EL (cell line): ENCODE results near the gene UTP18.
"Not testable (repeated sequence)": the region's sequence is repeated elsewhere in the genome, so short reads cannot be mapped to it uniquely, and the experiment has no call there.

Experiments
- DNase-seq: peaks from one replicate; pipeline ENCODE4 v3.0.0-alpha.2; 2016

UTP18 gene

GRCh38 chr17:51260237-51261023 lies at the start of gene UTP18:
TSS of gene UTP18 (plus strand) at chr17:51260546. CDS start at chr17:51260585, 39 bp downstream.
- peak; percentile 98 for DNase-seq

- DNase-seq, result no peak
Observed at GRCh38 chr17:51214920-51215319, 45.4 kb upstream of the UTP18 start.

DNA sequence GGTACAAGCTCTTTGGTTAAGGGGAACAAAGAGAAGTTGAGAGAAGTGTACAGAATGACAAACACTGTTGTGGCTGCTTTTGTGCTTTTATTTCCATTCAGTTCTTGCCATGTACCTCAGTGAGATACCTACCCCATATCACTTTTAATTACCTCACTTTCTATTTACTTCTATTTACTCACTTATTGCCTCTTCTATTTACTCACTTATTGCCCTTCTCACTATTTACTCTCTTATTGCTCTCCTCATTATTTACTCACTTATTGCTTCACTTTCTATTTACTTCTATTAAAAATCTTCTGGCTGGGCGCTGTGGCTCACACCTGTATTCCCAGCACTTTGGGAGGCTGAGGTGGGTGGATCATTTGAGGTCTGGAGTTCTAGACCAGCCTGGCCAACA lies 42.4 kb upstream of the UTP18 start:
- no peak for DNase-seq

DNA sequence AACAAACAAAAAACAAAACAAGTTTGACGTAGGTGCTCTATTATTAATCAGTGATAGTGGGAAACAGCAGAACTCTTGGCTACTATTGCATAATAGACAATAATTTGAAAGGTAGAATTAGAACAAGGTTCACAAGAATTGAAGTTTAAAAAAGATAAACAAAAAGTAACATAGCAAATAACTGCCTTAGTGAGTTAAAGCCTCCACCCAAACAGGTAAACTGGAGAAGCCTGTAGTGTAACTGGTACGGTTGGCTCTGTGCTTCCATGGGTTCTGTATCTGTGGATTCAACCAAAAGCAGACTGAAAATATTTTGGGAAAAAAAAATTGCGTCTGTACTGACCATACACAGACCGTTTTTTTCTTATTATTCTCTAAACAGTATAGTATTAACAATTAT lies 39.0 kb upstream of the UTP18 start:
- no peak for DNase-seq

DNA sequence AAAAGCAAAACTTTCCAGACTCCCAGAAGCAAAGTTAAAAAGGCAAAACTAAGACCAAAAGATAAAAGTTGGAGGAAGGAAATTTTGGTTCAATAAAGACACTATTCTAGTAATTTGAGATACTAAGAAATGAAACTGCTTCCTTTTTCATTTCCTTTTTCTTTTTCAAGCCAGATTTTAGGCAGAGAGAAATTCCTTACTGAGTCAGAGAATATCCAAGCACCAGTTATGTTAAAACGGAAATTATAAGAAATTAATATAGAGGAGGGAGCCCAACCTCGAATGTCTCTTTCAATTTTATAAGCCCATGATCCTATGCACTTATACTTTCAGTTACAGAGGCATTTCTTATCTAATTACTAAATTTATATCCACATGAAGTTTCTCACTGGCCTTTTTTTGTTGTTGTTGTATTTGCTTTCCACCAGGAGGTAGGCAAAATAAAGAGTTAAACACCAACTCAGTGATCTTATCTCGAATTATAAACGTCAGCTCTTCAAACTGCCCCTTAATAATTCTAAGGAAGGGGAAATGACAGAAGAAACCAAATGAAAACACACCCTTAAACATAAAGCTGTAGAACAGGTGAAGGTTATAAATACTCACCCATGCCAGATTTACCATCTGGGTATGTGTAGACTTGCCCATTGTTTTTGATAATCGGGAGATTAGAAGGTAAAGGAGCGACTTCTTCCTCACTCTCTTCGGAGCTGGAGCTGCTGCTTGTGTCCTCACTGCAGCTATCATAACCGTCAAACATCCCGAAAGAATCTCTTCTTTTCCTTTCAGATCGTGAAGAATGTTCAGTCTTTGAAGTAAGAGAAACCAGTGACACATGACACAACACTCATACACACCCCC lies 35.7 kb upstream of the UTP18 start:
- no peak for DNase-seq

GRCh38 chr17:51225523-51225922 lies 34.8 kb upstream of the UTP18 start:
- DNase-seq, result not testable (repeated sequence)

DNA sequence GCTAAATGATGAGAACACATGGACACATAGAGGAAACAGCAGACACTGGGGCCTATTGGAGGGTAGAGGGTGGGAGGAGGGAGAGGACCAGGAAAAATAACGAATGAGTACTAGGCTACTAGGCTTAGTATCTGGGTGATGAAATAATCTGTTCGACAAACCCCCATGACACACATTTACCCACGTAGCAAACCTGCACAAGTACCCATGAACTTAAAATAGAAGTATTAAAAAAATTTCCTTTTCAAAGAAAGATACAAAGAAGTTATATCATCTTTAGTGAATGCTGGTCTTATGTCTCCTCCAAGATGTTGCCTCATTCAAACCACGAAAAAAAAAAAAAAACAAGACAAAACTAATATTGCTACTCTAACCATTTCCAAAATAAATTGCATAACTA lies 32.2 kb upstream of the UTP18 start:
- DNase-seq, result peak; percentile 14

DNA sequence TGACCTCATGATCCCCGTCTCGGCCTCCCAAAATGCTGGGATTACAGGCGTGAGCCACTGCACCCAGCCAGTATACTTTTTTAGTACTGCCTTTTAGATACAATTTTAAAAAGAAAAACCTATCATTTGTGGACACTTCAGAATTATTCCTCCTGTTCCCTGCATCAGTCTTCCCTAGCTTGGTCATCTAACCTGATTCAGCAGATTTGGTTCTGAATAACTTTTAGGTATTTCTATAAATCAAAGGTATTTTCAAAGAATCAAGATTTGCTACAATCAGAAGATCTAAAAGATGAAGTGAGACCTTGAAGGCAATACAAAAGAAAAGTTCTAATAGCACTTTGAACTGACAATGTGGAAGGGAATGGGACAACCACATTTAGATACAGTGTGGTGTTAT lies 30.5 kb upstream of the UTP18 start:
- no peak for DNase-seq

- no peak for DNase-seq
Observed at GRCh38 chr17:51230306-51230705, 30.0 kb upstream of the UTP18 start.

DNA sequence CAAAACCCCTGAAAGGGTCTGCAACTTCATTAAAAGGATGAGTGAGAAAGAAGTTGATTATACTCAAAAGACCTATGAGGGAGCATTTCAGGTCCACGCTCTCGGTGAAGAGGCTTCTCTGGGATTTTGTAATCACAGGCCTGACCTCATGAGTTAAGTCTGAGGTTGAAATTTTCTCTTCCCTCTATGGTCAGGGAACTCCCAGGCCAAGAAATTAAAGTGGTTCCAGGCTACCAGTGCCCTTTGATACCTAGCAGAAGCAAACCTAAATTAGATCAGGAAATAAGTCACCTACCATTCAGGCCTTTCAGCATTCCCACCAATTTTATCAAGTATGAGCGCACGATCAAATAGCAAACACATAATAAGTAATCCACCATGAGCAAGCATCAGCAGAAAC lies 28.3 kb upstream of the UTP18 start:
- DNase-seq, result no peak

GRCh38 chr17:51234162-51234561 lies 26.2 kb upstream of the UTP18 start:
- no peak for DNase-seq

DNA sequence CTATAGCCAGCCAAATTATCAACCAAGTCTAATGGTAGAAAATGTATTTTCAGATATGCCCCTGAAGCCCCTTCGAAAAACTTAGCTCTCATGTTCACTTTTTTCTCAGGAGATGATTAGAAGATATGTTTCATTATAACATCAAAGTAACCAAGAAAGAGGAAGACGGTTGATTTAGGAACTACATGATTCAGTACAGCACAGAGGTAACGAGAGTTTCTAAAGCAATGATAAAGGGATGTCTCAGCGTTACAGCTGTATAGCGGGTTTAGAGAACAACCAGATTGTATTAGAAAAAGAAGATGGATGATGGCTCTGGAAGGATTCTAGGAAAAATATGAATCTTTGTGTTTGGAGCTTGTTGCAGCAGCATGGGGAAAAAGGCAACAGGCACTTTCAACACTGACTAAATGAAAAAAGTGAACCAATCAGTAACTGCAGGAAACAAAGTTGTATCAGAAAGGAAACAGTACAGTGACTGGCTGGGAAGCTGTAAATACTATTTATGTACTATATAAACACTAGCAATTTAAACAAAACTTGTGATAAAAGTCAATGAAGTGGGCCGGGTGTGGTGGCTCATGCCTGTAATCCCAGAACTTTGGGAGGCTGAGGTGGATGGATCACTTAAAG lies 22.0 kb upstream of the UTP18 start:
- DNase-seq, result no peak

DNA sequence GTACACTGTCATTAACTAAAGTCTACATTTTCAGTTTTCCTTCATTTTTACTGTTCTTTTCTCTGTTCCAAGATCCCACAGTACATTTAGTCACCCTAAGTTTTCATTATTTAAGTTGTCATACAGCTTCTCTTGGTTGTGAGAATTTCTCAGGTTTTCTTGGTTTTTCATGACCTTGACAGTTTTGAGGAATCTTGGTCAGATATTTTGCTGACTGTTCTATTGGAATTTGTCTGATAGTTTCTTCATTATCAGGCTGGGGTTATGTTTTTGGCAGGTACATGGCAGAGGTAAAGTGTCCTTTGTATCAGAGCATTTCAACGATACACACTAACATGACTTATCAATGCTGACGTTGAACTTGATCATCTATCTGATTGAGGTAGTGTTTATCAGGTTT lies 20.1 kb upstream of the UTP18 start:
- no peak for DNase-seq

- DNase-seq, result no peak
Observed at GRCh38 chr17:51244041-51244440, 16.3 kb upstream of the UTP18 start.

GRCh38 chr17:51245535-51245934 lies 14.8 kb upstream of the UTP18 start:
- peak; percentile 31 for DNase-seq

- no peak for DNase-seq
Observed at GRCh38 chr17:51250314-51250840, 10.0 kb upstream of the UTP18 start.

- DNase-seq, result no peak
Observed at GRCh38 chr17:51251010-51251409, 9.3 kb upstream of the UTP18 start.

DNA sequence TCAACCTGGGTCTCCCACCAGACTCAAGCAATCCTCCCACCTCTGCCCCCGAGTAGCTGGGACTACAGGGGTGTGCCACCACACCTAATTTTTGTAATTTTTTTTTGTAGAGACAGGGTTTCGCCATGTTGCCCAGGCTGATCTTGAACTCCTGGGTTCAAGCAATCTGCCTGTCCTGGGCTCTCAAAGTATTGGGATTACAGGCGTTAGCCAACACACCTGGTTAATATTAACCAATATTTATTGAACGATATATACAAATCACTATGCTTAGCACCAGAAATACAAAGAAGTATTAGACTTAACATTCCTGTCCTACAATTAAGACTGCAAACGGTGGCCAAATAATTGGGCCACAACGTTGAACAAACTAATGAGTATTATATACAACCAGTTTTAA lies 4.7 kb upstream of the UTP18 start:
- DNase-seq, result no peak

- no peak for DNase-seq
Observed at GRCh38 chr17:51256101-51256500, 4.2 kb upstream of the UTP18 start.

DNA sequence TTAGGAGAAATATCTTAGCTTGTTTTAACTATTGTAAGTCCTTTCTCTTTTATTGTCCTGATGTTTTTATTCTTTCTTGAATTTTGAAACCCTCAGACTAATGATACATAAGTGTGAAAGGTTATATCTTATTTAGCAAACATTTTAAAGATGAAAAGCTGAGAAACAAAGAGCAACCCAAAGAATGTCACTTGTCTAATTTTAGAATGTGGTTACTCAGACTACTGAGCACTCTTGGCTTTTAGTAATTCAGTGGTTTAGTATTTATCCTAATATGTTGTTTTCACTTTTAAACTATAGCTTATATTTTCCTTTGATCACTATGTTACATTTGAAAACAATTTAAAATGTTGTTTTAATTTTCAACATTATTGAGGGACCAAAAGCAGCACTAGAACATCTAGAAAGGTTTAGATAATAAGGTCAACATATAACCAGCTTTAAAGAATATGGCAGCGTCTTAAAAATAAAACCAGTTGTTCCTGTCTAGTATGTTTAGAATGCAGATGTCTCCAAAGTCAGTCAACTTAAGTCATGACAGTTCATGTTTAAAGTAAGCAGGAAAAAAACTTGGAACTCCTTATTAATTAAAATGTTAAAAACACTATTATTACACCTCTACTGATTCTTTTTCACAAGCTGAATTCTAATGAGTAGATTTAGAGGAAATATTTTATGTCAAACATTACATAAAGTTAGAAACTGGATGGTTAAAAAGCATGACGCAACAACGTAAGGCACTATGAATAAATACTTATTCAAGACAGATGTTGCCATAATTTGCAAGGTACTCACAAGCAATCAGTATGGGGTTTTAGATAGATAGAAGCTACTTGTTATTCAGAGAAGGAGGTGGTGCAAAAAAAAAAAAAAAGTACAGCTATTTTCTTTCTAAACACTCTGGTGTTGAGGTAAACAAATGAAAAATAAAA lies 2.9 kb upstream of the UTP18 start:
- no peak for DNase-seq

GRCh38 chr17:51258756-51259563 lies 1.4 kb upstream of the UTP18 start:
- peak; percentile 16 for DNase-seq
